ENCODE data around the gene PABPC1L.
"Not testable (repeated sequence)": the region's sequence is repeated elsewhere in the genome, so short reads cannot be mapped to it uniquely, and the experiment has no call there.

PABPC1L gene

DNA sequence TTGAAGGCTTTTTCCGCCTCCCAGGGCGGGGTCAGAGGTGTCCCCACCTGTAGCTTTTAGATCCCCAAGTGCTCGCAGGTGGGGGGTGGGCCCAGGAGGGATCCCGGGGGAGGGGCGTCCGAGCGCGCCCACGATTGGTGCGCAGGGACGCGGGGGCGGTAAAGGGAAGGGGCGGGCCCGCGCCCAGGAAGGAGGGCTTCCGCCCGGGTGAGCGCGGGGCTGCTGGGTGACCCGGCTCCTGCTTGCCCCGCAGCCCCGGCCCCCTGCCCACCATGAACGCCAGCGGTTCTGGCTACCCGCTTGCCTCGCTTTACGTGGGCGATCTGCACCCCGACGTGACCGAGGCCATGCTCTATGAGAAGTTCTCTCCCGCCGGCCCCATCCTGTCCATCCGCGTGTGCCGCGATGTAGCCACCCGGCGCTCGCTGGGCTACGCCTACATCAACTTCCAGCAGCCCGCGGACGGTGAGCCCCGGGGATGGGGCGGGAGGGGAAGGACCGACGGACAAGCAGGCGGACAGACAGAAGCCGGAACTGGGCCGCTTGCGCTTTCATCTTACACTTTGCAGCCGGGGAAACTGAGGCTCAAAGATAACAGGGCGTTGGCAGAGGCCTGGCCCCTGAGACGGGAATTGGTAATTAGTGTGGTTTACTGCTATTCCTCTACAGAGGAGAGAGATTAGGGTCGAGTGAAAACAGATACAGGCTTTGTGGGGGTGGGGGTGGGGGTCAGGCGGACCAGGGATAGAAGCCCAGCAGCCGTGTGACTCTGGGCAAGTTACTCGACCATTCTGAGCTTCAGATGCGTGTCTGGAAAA is at the start of gene PABPC1L:
Gene PABPC1L, plus strand, starts transcription at position 189 of the 818 bp plus-strand sequence. Its CDS starts 84 bp downstream, at position 273.
- peak; percentile 77 for DNase-seq

DNA sequence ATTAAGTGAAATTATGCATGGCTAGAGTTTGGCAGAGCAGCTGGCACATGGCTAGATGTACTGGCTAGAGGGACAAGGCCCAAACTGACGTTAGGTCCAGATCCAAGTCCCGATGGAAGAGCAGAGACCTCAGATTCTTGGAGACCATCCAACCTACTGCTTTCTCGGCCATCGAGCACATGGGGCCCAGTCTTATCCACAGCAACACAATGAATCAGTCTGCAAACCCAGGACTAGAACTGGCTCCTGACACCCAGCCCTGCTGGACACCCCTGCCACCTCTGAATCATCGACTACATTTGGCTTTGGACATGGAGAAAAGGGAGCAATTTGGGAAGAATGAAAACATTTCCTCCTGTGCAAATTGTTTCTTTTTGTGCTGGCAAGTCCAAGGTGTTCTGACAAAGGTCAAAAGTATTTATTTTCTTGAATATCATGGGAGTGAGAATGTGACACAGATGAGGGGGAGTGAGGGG is 48.3 kb upstream of the PABPC1L start:
- peak; percentile 18 for DNase-seq

- DNase-seq = no peak
Measured at GRCh38 chr20:44862286-44862685, 47.6 kb upstream of the PABPC1L start.

GRCh38 chr20:44863365-44864084 is 46.3 kb upstream of the PABPC1L start:
- DNase-seq = peak; percentile 19

DNA sequence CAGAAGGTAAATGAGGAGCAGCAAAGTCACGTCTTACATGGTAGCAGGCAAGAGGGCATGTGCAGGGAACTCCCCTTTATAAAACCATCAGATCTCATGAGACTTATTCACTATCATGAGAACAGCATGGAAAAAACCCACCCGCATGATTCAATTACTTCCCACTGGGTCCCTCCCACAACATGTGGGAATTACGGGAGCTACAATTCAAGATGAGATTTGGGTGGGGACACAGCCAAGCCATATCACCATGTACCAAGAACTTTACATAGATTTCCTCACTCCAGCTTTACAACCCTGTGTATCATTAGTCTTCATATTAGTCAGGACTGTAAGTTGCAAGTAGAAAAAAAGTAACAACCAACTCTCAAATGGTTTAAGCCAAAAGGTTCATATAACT is 45.4 kb upstream of the PABPC1L start:
- DNase-seq = not testable (repeated sequence)

- no peak for DNase-seq
Measured at GRCh38 chr20:44866703-44867335, 43.0 kb upstream of the PABPC1L start.

DNA sequence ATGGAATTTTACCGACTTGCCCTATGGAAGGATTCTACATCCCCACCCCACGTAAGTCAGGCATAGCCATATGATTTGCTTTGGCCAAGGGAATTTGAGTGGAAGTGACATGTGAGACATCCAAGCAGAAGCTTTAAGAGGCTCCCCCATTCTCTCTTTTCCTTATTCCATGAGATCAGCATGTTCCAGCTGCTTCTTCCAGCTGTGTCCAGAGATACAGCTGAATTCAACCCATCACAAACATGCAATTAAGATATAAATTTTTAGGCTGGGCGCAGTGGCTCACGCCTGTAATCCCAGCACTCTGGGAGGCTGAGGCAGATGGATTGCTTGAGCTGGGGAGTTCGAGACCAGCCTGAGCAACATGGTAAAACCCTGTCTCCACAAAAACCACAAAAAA is 40.4 kb upstream of the PABPC1L start:
- peak; percentile 14 for DNase-seq

DNA sequence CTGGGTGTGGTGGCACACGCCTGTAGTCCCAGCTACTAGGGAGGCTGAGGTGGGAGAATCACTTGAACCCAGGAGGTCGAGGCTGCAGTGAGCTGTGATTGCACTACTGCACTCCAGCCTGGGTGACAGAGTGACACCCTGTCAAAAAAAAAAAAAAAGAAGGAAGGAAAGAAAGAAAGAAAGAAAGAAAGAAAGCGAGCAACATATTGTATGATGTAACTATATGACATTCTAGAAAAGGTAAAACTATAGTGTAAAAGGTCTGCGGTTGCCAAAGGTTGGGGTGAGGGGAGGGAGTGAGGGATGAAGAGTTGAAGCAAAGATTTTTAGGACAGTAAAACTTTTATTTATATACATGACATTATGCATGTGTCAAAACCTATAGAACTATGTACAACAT is 27.5 kb upstream of the PABPC1L start:
- DNase-seq = not testable (repeated sequence)

- DNase-seq = no peak
Measured at GRCh38 chr20:44883214-44883902, 26.5 kb upstream of the PABPC1L start.

DNA sequence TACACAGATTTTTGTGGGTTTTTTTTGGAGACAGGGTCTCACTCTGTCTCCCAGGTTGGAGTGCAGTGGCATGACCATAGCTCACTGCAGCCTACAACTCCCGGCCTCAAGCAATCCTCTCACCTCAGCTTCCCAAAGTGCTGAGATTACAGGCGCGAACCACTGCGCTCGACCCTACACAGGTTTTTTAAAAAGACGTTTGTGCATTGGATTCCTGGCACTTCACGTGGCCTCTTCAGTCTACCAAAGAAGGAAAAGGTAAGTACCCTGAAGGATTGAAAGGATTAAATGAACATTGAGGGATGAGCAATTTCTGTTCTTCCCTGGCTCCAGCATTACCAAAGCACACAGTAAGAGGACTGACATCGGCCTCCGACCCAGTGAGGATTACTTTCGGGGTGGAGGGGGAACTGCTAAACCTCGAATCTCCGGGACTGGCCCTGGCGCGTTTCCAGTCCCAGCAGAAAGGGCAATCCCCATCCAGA is 24.9 kb upstream of the PABPC1L start:
- peak; percentile 29 for DNase-seq

DNA sequence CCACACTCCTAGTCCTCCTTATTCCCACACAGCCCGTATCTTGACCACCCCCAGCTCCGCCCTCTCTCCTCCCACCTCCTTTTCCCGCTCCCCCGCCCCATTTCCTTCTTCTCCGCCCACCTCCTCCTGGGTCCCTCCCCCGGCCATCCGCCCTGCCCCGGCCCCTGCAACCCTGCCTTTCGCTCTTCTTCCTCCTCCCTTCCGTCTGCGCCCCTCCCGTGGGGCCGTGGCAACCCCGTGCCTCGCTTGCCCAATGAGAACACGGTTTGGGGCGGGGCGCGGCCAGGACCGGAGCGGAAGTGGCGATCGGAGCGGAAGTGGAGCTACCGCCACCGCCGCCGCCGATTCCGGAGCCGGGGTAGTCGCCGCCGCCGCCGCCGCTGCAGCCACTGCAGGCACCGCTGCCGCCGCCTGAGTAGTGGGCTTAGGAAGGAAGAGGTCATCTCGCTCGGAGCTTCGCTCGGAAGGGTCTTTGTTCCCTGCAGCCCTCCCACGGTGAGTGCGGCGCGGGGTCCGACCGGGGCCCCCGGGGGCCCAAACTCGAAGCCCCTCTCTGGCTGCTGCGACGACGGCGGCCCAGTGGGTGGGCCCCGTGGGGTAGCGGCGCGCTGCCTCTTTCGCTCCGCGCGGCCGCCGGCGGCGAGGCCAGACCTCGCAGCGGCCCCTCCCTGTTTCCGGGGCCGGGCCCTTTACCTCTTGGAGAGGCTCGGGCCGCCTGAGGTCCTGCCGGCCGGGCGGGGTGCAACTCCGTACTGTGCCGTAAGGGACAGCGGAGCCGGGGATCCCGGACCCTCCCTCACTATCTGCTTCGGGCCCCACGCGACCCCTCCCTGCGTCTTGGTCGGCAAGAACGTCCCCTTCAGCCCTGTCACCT is 24.2 kb upstream of the PABPC1L start, which contains the start of gene YWHAB:
Gene YWHAB, plus strand, starts transcription at position 314 of the 874 bp plus-strand sequence. CDS start 15,829 bp downstream, outside the sequence.
- peak; percentile 96 for DNase-seq

- no peak for DNase-seq
Measured at GRCh38 chr20:44886266-44886651, 23.6 kb upstream of the PABPC1L start.

DNA sequence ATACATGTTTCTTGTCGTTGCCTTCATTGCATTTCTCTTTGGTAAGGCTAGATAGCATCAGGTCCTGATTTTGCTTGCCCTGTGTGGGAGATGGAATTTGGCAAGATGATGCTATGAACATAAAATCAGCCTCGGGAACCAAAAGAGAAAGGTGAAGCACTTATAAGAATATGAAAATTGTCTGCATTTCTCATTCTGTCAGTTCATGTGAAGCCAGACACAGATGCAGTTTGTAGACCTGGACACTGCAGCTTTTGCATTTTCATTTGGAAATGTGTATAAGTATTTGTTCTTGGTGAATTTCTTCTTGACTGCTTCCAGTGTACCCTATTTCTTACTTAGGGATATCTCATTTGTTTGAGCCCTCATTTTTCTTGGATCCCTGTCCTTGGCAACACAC is 23.0 kb upstream of the PABPC1L start:
- DNase-seq = no peak

- DNase-seq = no peak
Measured at GRCh38 chr20:44887466-44887865, 22.4 kb upstream of the PABPC1L start.

DNA sequence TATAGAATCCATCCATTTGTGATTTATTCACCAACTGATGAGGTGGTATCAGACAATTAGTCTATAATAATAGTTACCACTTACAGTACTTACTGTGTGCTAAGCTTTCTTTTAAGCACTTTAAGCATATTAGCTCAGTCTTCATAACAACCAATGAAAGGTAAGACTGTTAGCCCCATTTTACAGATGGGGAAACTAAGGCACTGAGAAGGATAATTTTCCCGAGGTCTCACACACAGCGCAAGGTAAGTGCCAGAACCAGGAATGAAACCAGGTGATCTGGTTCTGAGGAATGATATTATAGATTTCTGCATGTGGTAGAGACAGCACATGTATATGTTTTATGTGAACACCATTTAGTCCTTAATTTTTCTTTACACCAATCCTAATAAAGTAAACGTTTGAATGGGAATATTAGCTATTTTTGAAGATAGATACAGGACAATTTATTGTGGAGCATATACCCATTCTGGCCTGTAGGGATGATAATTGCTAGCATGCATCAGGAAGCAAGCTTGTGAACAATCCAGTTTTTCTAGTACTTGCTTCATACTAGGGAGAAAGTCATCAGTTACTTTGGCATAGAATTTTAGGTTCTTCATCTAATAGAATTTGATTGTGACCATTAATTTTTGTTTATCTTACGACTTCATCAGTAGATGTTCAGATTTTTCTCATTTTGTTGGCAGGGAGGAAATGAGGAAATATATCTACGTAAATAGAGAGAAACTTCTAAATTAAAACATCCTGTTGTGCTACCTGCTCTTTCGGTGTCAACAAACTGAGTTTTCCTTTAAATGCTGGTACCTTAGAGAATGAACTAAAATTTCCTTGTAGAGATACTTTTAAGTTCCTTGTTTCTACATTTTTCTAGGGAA is 21.4 kb upstream of the PABPC1L start:
- no peak for DNase-seq

- DNase-seq = peak; percentile 46
Measured at GRCh38 chr20:44891826-44892225, 18.0 kb upstream of the PABPC1L start.

DNA sequence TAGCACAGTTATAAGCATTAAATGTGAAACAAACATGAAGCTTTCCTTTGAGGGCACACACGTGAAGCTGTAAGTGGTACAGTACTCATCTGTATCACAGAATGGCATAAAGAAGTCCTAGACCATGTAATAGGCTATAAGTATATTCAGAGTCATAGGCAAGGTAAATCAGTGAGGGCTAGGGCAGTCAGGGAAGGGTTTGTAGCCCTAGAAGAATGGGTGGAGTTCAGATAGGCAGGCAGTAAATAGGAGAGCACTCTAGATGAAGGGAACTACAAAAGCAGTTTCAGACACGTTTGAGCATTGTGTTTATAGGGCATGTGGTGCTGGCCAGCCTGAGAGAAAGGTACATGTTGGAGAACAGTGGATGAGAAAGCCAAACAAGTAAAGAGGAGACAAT is 14.9 kb upstream of the PABPC1L start:
- no peak for DNase-seq

GRCh38 chr20:44896583-44896982 is 13.3 kb upstream of the PABPC1L start:
- no peak for DNase-seq

GRCh38 chr20:44897133-44897532 is 12.7 kb upstream of the PABPC1L start:
- no peak for DNase-seq

- DNase-seq = no peak
Measured at GRCh38 chr20:44900231-44900854, 9.5 kb upstream of the PABPC1L start.

All from NCI-H69 (cell line).